GM12865 (cell line): ENCODE measurements around the gene SORCS3.

Source experiments
- DNase-seq: peaks from one replicate; pipeline ENCODE4 v3.0.0; 2010; ENCODE audit warnings: low read depth
- H3K4me3 ChIP-seq: 2 replicates; pipeline ENCODE4 v1.5.1; 2011; ENCODE audit warnings: mild to moderate bottlenecking, low read depth, low read length, control low read depth
- CTCF ChIP-seq: IDR thresholded peaks from 2 replicates; pipeline ENCODE4 v1.5.1; 2011; ENCODE audit warnings: low read length, control low read depth, low read depth, inconsistent platforms; ENCODE audit not compliant: insufficient read depth; ENCODE audit errors: missing control alignments

SORCS3 gene

GRCh38 chr10:105266966-105267539, 626.0 kb downstream of the SORCS3 start:
- no peak for TF ChIP-seq CTCF
- H3K4me3 ChIP-seq: no peak overlapping the region
- DNase-seq: no peak

- TF ChIP-seq CTCF: no peak
- no peak for DNase-seq
- H3K4me3 ChIP-seq: no peak overlapping the region
Observed at GRCh38 chr10:105268961-105269360, 627.9 kb downstream of the SORCS3 start.

- TF ChIP-seq CTCF: no peak
- H3K4me3 ChIP-seq: no peak overlapping the region
- DNase-seq: no peak
Observed at GRCh38 chr10:105269689-105270088, 628.6 kb downstream of the SORCS3 start.

GRCh38 chr10:105274556-105275070, 633.5 kb downstream of the SORCS3 start:
- no peak overlapping the region for H3K4me3 ChIP-seq
- no peak for DNase-seq
- no peak for TF ChIP-seq CTCF

GRCh38 chr10:105278439-105278838, 637.3 kb downstream of the SORCS3 start:
- no peak for DNase-seq
- H3K4me3 ChIP-seq: no peak overlapping the region
- TF ChIP-seq CTCF: no peak

- no peak for DNase-seq
- no peak for TF ChIP-seq CTCF
- no peak overlapping the region for H3K4me3 ChIP-seq
Observed at GRCh38 chr10:105279101-105279500, 638.0 kb downstream of the SORCS3 start.

GRCh38 chr10:105280895-105281294, 639.8 kb downstream of the SORCS3 start:
- TF ChIP-seq CTCF: no peak
- H3K4me3 ChIP-seq: no peak overlapping the region
- no peak for DNase-seq
